ENCODE measurements around the gene ZNF396. TPM values are rescaled to one million over a fixed set of nuclear protein-coding genes. Genes with fewer than 3 reads are reported as not detected.

Gene ZNF396
- total RNA-seq, 6 donors from 2014 or later, result 1.8 to 7.3 (median 3.5) TPM

DNA sequence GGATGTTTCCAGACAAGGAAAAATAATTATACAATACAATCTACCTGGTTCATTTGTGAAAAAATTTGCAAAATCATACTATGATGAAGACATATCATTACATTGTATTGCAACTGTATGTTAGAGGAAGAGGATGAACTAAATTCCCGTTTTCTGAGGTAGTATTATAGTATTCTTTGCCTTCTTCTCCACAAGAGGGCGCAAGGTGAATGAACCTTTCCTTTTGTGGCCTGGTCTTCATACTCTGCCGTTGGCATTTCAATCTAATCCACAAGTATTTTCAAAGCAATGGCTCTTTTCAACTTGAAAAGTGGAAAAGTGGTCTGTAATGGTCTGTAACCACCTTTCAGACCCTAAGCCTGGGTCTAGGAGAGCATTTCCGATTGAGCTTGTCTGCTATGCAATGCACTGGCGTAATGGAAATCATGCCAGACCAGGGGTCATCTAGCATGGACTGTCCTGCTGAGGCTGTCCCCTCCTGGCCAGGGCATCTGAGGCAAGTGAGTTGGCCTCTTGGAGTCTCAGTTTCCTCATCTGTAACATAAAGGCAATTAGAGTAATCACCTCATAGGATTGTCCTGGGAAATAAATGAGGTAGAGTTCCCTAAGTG, 30.8 kb upstream of the ZNF396 start:
- H3K27ac ChIP-seq, result no peak overlapping the region
- TF ChIP-seq POLR2AphosphoS5 (IDR thresholded peaks at IDR 0.05), result no peak
- peak; percentile 39 to 80 (median 70) for TF ChIP-seq CTCF (IDR thresholded peaks at IDR 0.05)
- TF ChIP-seq POLR2A (IDR thresholded peaks at IDR 0.05), result no peak
- TF ChIP-seq EP300 (IDR thresholded peaks at IDR 0.05), result no peak
- H3K4me1 ChIP-seq, result peaks cover 0 to 4% (median 1%) of the 10 kb centered on the region in 4 donors
- H3K9me3 ChIP-seq, result no peaks in the 10 kb centered on the region
- ATAC-seq (ENCODE audit: low FRiP score in 2 of 2) (peak; percentile 82 to 90), DNase-seq (peak in 1 of 2 donors; percentile 50)
- 33 to 34% methylated on average over 5 of the region's 5 CpGs for WGBS, 2 donors
- no peaks in the 10 kb centered on the region for H3K36me3 ChIP-seq
- no peaks in the 10 kb centered on the region for H3K27me3 ChIP-seq
- no peak overlapping the region for H3K4me3 ChIP-seq

GRCh38 chr18:35406666-35407065, 29.5 kb upstream of the ZNF396 start:
- whole genome bisulfite sequencing, 2 donors, result 74 to 80% methylated on average over 6 of the region's 6 CpGs
- no peak for ATAC-seq (ENCODE audit: low FRiP score in 2 of 2)

GRCh38 chr18:35397976-35398375, 20.8 kb upstream of the ZNF396 start:
- H3K4me1 ChIP-seq, result no peaks in the 10 kb centered on the region
- H3K9me3 ChIP-seq, result no peaks in the 10 kb centered on the region
- ATAC-seq (ENCODE audit: low FRiP score in 2 of 2) (no peak), DNase-seq (no peak)
- WGBS, 2 donors, result 88 to 94% methylated on average over 2 of the region's 2 CpGs
- no peak overlapping the region for H3K27ac ChIP-seq
- no peaks in the 10 kb centered on the region for H3K27me3 ChIP-seq
- TF ChIP-seq CTCF (IDR thresholded peaks at IDR 0.05) (no peak), EP300 (IDR thresholded peaks at IDR 0.05) (no peak), POLR2A (IDR thresholded peaks at IDR 0.05) (no peak), POLR2AphosphoS5 (IDR thresholded peaks at IDR 0.05) (no peak)
- H3K36me3 ChIP-seq, result no peaks in the 10 kb centered on the region
- no peak overlapping the region for H3K4me3 ChIP-seq

More at GRCh38 chr18:35406666-35407065, 29.5 kb upstream of the ZNF396 start:
- Histone ChIP-seq H3K27ac (no peak overlapping the region), H3K4me3 (no peak overlapping the region), H3K9me3 (no peaks in the 10 kb centered on the region), H3K4me1 (peaks cover 0 to 4% (median 0%) of the 10 kb centered on the region in 4 donors), H3K27me3 (no peaks in the 10 kb centered on the region), H3K36me3 (no peaks in the 10 kb centered on the region)
- no peak for TF ChIP-seq POLR2A (IDR thresholded peaks at IDR 0.05)
- no peak for TF ChIP-seq CTCF (IDR thresholded peaks at IDR 0.05)
- TF ChIP-seq POLR2AphosphoS5 (IDR thresholded peaks at IDR 0.05), result no peak
- TF ChIP-seq EP300 (IDR thresholded peaks at IDR 0.05), result no peak
- DNase-seq, result no peak

DNA sequence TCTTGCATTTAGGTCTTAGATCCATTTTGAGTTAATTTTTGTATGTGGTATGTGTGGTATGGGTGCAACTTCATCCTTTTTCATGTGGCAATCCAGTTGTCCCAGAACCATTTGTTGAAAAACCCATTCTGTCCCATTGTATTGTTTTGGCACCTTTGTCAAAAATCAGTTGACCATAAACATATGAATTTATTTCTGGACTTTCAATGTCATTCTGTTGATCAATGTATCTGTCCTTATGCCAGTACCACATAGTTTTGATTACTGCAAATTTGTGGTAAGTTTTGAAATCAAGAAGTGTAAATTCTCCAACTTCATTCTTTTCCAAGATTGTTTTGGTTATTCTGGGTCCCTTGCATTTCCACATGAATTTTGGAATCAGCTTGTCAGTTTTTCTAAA, 16.6 kb upstream of the ZNF396 start:
- TF ChIP-seq POLR2A (IDR thresholded peaks at IDR 0.05), result no peak
- Histone ChIP-seq H3K4me3 (no peak overlapping the region), H3K36me3 (no peaks in the 10 kb centered on the region), H3K4me1 (peaks cover 0 to 4% (median 0%) of the 10 kb centered on the region in 4 donors), H3K9me3 (no peaks in the 10 kb centered on the region), H3K27me3 (no peaks in the 10 kb centered on the region), H3K27ac (no peak overlapping the region)
- ATAC-seq (ENCODE audit: low FRiP score in 2 of 2) (no peak), DNase-seq (no peak)

GRCh38 chr18:35392375-35392774, 15.2 kb upstream of the ZNF396 start:
- TF ChIP-seq CTCF (IDR thresholded peaks at IDR 0.05), result no peak
- no peak for TF ChIP-seq EP300 (IDR thresholded peaks at IDR 0.05)
- no peak for TF ChIP-seq POLR2AphosphoS5 (IDR thresholded peaks at IDR 0.05)
- TF ChIP-seq POLR2A (IDR thresholded peaks at IDR 0.05), result no peak
- ATAC-seq (ENCODE audit: low FRiP score in 2 of 2) (no peak), DNase-seq (no peak)
- H3K27me3 ChIP-seq, result no peaks in the 10 kb centered on the region
- H3K4me3 ChIP-seq, result no peak overlapping the region
- H3K4me1 ChIP-seq, result peaks cover 0 to 4% (median 0%) of the 10 kb centered on the region in 4 donors
- no peaks in the 10 kb centered on the region for H3K9me3 ChIP-seq
- H3K36me3 ChIP-seq, result no peaks in the 10 kb centered on the region
- H3K27ac ChIP-seq, result no peak overlapping the region

Measured in upper lobe of left lung (tissue), 6 donors.